Activated naive CD4-positive, alpha-beta T cell treated with anti-CD3 and anti-CD28 coated beads, Interleukin-2, amount 50 U/mL, for 16 hours (primary cell): ENCODE measurements around the gene ZNF292.
"Not testable (repeated sequence)": the region's sequence is repeated elsewhere in the genome, so short reads cannot be mapped to it uniquely, and the experiment has no call there.

Source experiments
- DNase-seq: peaks from one replicate; pipeline ENCODE4 v3.0.0-alpha.2; 2020

The ZNF292 gene

DNA sequence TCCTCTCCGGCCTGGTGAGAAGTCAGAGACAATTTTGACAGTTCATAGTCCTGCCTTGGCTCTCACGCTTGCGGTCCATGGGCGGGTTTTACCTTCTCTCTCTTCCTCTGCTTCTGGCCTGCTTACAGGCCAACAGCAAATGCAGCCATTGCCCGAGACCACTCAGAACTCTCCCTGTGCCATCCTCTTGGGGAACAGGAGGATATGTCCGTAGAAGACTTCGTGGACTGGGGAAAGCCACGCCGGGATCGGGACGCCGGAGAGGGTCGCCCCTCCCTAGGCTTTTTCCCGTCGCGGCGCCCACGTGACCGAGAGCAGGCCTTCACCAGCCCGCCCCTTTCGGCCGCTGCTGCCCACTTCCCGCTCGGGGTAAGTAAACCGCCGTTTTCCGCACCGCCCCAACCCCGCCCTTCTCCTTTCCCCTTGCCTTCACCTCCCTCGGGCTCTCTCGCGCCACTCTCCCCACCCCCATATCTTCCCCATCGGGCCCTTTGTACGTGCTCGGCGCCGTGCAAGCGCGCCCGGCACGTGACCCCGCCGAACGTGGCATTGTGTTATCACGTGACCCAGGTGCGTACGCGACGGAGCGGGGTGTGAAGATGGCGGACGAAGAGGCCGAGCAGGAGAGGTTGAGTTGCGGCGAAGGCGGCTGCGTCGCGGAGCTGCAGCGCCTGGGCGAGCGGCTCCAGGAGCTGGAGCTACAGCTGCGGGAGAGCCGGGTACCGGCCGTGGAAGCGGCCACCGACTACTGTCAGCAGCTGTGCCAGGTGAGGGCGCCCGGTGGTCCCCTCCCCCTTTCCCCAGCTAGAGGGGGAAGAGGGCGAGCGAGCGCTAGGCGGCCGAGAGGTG, at the start of gene ZNF292:
TSS of gene ZNF292 (plus strand) at position 573 of the 849 bp plus-strand sequence. CDS start at position 600, 27 bp downstream.
- peak; percentile 95 for DNase-seq

DNA sequence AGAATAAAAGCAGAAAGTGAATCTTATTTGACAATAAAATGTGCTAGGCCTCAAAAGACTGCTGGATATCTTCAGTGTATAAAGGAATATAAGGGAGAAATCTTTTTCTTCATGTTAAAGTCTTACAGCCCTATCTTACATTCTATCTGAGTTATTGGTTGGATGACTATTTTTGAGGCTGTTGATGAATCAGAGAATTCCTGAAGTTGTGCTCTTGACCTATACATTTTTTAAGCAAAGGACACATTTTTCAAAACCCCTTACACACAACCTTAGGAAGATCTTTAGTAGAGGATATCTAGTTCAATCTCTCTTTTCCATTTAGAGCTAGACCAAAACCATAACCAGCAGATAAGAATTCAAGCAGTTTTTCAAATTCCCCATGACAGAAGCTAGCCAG, 49.5 kb upstream of the ZNF292 start:
- no peak for DNase-seq

DNA sequence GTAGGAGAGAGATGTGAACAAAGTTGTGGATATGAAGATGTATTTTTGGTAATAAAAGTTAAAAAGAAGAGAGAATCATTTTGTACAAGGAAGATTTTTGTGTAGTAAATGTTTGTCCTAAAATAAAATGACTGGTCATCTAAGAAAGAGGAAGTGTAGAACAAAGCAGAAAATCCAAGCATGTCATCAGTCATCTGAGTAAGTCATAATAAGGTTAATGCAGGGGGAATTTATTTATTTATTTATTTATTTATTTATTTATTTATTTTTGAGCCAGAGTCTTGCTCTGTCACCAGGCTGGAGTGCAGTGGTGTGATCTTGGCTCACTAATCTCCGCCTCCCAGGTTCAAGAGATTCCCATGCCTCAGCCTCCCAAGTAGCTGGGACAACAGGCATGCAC, 44.7 kb upstream of the ZNF292 start:
- DNase-seq = no peak

DNA sequence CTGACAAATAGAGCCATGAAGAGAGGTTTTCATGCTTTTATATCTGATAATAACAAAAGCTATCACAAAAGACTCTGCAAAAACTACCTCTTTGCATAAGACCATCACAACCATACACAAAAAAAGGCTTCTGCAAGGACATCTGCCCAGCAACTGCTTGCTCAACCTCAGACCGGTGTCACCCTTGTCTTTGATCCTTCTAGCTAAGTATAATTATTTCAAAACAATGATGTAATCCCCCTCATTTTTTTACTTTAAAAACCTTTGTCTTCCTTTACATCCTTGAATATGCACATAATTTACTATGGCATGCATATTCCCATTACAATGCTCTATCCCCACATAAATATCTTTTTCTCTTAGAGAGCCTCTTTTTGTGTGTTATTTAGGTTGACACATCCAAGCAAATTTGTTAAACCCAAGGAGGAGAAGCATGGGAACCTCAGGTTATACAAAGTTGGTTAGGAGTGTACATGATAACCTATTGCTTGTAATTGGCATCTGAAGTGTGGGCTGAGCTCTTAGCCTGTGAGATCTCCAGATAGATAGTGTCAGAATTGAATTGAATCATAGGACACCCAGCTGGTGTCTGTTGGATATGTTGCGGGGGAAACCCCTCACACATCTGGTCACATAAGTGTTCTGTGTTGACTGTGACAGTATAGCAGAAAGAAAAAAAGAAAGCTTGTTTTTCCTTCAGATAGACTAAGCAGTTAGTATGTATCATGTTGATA, 39.8 kb upstream of the ZNF292 start:
- DNase-seq = no peak

DNA sequence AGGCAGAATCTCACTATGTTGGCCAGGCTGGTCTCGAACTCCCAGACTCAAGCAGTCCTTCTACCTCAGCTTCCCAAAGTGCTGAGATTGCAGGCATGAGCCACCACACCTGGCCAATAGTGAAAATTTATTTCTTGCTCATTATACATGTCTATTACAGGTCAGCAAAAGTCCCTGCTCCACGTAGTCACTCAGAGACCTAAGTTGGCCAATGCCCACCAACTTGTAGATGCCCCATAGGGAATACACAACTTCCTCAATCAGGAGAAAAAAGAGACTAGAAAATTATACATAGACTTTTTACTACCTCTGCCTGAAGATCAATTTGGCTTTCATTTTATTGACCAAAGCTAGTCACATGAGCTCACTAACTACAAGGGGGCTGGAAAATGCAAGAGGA, 38.4 kb upstream of the ZNF292 start:
- DNase-seq = no peak

DNA sequence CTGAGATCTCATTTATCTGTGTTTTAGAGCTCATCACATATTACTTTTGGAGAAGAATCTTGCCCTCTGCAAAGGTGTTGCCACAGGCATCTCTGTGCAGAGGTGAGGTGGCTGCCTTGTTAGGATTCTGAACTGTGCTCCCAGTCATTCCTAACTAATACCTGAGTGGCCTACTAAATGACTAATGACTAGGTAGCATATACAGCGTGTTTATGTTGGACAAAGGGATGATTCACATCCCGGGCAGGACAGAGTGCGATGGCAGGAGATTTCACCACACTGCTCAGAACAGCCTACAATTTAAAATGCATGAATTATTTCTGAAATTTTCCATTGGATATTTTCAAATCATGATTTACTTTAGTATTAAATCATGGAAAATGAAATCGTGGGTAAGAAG, 37.3 kb upstream of the ZNF292 start:
- DNase-seq = no peak

DNA sequence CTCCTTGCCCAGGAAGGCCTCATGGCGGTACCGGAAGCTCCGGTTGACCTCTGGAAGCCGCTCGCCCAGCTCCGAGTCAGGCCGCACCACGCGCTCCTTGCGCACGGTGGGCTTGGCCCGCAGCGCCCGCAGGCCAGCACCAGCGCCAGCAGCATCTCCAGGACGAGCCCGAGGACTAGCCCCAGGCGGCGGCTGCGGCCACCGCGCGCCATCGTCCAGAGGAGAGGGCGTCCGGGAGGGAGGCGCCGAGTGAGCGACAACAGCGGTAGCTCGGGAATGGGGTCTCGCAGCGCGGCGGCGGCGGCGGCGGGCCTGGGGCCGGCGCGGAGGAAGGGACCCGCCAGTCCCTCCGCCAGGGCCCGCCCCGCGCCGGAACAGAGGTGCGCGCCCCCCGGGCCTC, 32.9 kb upstream of the ZNF292 start:
- no peak for DNase-seq

DNA sequence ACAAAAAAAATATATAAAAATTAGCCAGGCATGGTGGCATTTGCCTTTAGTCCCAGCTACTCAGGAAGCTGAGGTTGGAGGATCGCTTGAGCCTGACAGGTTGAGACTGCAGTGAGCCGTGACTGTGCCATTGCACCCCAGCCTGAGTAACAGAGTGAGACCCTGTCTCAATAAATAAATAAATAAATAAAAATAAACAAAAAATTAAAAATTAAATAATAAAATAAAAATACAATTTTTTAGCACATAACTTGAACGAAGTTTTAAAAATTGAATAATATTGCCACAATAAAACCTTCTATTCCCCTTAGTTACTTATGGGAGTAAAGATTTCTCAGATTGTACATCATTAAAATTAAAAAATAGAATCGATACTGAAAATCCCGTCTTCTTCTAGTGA, 31.3 kb upstream of the ZNF292 start:
- DNase-seq = no peak

DNA sequence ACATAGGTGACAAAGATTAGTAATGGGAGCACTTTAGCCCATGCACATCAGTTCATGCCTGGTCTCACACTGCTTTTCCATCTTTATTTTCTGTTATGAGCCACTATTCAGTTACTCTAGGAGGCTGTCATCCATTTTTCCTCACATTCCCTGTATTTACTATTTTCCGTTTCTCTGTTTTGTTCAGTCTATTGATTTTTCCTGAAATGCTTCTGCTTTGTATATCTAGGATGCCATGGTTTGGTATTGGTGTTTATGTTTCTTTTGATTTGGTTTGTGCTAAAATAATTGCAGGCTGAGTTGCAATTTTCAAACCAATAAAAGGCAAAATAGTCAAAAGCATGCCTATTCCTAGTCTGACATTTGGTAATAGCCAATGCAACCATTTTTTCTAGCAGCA, 28.9 kb upstream of the ZNF292 start:
- DNase-seq = no peak

DNA sequence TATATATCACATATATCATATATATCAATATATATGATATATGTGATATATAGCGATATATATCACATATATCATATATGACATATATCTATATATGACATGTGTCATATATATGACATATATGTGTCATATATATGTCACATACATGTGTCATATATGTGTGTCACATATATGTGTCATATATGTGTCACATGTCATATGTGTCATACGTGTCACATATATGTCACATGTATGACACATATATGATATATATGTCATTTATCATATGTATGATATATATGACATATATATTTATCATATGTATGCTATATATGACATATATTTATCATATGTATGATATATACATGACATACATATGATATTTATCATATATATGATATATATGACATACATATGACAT, 27.6 kb upstream of the ZNF292 start:
- no peak for DNase-seq

DNA sequence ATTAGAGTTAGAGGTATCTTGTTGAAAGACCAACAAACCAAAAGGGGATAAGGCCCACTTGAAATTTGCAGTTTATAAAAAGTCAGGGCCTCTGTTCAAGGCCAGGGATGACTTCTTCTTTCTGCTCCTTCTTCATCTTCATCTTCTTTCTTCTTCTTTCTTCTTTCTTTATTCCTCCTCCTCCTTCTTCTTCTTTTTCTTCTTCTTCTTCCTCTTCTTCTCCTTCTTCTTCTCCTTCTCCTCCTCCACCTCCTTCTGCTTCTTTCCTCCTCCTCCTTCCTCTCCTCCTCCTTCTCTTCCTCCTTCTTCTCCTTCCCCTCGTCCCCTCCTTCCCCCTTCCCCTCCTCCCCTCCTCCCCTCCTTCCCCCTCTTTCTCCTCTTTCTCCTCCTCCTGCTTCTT, 18.4 kb upstream of the ZNF292 start:
- no peak for DNase-seq

DNA sequence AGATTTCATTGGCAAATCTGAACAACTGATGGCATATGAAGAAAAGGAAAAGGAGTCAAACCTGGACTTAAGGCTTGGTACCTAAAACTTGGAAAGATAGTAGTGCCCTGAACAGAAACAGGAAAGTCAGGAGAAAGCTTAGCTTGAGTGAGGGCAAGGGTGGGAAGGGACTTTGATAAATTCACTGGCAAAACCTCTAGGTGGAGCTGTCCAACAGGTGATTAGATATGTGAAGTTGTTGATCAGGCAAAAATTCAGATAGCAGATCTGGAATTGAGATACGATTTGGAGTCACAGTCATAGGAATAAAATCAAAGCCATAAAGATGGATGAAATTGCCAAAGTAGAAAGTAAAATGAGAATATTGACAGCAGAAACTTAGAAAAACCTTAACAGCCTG, 16.1 kb upstream of the ZNF292 start:
- DNase-seq = no peak

DNA sequence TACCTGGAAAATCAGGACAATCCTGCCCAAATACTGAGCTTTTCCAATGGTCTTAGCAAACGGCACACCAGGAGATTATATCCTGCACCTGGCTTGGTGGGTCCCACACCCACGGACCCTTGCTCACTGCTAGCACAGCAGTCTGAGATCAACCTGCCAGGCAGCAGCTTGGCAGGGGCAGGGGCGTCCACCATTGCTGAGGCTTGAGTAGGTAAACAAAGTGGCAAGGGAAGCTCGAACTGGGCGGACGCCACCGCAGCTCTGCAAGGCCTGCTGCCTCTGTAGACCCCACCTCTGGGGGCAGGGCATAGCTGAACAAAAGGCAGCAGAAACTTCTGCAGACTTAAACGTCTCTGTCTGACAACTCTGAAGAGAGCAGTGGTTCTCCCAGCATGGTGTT, 15.4 kb upstream of the ZNF292 start:
- not testable (repeated sequence) for DNase-seq

DNA sequence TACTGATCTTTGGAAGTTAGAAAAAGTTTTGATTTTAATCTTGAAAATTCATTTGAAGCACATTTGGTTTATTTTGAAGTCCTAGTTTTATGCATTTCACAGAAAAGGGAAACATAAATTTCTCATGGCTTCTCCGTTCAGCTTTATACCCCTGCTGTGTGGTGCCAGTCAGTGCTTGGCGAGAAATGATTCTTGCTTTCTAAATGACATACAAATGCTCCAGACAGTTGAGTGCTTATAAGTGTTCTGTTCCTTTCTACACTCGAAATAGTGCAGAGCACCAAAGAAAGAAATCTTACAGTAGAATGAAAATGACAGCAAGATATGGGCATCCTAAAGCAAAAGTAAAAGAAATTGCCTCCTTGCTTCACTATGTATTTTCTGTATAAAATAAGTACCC, 9.0 kb upstream of the ZNF292 start:
- DNase-seq = no peak

DNA sequence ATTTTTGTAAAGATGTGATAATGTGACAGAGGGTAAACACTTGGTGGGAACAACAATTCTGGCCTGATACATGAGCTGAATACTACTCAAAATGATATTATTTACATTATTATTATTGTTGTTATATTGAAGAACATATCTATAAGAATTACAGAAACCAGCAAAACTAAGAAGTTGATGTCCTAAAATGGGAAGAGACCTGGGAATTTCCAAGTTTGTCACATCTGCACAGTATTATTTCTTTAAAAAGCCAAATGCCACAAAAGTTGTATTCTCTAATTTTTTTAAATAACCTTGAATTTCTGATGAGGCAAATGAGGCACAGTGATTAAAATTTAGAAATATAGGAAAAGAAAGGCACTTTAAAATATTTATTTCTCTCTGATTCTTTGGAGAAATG, 5.0 kb upstream of the ZNF292 start:
- DNase-seq = no peak

DNA sequence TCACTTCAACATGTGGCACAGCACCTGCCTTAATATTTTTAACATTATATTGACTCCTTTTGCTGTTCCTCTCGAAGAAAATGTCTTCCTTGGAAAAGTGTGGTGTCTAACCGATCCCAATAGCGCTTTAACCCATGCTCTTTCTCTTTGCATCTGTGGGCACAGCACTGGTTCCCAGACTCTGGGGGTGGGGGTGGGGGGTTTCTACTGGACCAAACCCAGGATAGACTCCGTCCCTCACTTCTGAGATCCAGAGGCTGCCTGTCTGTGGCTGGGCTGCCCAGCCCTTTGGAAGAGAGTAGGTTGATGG, 3.9 kb upstream of the ZNF292 start:
- DNase-seq = no peak

DNA sequence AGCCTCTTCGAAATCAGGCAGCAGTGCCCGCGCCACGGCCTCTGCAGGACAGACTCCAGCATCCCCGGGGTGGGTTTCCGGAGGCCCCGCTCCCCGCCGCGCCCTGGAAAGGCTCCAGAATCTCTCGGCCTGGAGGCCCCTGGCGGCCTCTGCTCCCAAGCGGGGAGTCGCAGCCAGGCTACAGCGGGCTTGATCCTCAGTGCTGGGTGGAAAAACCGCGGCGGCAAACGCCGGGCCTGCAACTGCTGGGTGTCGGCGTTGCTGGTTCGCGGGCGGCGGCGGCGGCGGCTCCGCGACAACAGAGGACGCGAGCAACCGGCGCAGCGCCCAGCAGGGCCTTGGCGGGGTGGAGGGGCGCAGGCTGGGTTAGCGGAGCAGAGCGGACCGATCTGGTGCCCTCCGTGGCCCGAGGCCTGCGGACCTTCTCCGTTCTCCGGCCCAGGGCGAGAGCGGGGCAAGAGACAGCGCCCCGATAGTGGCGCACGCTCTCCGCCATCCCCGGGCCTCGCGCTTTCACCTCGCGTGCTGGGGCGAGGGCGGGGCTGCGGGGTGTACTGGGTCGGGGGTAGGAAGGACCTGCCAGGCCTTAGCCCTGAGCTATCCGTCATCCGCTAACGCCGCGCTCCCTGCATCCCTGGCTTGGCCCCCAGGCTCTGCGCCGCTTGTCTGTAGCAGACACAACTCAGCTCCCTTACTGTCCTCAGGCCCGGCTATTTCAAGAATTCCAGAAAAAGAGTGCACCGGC, 3.4 kb upstream of the ZNF292 start:
- DNase-seq = peak; percentile 82

DNA sequence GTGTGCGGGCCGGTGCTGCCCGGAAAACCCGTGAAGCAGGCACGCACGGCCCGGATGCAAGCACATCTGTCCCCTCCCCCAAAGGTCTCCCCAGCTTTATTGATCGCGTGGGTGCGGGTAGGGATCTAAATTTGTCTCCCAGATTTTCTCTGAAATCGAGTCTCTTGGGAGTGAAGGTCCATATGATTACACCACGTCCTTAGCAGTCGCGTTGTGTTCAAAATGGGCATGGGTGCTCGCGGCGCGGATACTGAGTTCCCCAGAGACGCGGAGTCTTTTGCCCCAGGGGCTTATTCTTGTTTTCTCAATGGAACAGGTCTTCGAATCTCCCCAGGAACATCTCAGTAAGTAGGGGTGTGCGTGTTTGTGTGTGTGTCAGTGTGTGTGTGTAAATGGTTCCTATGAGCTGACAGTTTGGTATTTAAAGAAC, 2.8 kb upstream of the ZNF292 start:
- DNase-seq = no peak

DNA sequence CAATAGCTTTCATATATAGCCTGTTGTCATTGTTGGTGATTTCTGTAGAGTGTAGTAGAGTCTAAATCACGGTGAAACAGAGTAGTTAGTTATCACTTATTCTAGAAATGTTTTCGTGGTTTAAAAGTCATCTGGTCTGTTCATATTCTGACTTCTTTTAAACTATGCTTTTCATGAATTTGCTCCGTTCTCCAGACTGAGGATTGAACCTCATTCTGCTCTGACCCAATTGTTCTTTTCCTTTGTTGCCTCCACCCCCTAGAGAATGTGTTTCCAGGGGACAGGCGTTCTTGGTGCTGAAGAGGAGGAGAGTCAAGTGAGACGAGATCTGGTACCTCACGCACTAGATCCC, 748 bp upstream of the ZNF292 start:
- no peak for DNase-seq

DNA sequence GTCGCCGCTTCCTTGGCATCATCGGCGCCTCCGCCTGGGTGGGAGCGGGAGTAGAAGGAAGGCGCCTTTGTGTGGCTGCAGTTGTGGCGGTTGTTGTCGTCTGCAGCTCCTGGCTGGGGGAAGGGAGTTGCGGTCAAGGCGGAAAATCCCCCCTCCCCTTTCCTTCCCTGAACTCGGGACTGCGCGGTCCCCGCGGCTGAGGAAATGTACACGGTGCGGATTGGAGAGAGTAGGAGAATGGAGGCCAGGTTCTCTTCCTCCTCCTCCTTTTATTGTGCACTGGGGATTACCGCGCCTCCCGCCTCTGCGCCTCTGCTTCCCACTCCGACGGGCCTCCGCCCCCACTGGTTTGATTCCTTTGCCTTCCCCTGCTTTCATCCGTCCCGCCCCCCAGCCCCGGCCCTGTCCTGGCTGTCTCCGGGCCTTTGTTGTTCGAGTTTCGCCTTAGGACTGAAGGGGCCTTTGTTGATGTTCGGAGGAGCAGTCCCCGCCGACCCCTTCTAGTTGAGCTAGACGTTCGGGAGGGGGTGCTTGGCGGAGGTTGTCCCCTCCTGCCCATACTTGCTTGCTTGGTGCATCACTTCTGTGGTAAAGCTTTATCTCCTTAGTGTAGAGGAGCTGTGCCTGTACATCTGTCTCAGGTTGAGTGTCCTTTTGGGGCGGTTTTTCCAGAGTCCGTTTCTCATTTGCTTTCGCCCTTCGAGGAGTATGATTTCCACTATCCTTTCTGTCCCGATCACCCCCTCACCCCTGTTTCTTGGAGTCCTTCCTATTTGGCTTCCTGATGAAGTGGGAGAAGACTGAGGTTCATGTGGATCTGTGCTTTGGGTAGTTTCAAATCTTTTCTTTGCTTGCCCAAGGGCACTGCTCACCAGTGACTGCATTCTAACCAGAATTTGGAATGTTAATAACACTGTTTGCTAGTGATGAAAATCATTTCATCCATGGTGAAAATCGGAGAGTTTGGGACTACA, 764 bp downstream of the ZNF292 start:
- peak; percentile 42 for DNase-seq

DNA sequence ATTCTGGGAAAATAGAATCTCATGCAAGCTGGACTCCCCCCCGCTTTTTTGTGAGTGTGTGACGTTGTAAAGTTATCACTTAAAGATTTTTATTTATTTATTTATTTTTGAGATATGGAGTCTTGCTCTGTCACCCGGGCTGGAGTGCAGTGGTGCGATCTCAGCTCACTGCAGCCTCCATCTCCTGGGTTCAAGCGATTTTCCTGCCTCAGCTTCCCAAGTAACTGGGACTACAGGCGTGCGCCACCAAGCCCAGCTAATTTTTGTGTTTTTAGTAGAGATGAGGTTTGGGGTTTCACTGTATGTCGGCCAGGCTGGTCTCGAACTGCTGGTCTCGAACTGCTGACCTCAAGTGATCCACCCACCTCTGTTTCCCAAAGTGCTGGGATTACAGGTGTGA, 2.2 kb downstream of the ZNF292 start:
- DNase-seq = not testable (repeated sequence)

DNA sequence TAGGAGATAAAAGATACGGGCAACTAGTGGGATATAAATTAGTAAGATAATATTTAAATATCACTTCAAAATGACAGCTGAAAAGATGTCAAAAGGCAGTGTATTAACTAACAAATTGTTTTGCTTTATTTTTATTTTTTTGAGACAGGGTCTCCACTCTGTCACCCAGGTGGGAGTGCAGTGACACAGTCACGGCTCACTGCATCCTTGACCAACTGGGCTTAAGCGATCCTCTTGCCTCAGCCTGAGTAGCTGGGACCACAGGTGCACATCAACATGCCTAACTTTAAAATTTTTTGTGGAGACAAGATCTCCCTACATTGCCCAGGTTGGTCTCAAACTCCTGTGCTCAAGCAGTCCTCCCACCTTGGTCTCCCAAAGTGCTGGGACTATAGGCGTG, 5.9 kb downstream of the ZNF292 start:
- DNase-seq = no peak

DNA sequence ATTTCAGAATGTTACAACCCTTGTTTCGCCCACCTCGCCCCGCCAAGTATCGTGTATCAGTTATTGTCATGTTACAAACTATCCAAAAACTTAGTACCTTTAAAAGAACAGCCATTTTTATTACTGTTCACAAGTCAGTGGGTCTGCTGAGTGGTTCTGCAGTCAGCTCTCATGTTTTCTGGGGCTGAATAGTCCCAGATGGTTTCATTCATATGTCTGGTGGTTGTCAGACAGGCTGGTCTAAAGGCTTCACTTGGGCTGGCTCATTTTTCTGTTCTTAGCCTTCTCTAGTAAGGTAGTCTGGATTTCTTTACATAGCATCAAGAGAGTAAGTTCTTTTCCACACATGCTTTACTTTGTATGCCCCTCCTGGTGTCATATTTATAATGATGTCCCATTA, 8.6 kb downstream of the ZNF292 start:
- DNase-seq = no peak
